Measurements from ENCODE around the gene SOX4. TPM values are rescaled to one million over a fixed set of nuclear protein-coding genes. Genes with fewer than 3 reads are reported as not detected.

SOX4 gene
- polyA plus RNA-seq, 3 donors, result 124 to 136 (median 131) TPM

DNA sequence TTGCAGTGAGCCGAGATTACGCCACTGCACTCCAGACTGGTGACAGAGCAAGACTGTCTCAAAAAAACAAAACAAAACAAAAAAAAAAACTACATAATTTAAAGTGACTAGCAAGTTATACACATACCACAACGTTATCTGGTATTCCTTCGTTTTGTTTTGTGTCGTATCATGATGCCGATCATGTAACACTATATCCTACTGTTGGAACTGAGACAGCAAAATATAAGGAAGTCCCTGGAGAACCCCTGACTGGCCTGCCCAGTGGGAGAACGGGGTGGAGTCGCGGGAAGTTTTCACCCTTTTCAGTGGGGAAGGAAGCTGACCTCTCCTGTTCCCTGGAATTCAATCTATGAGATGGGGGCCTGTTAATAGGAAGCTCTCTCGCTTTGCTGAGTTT lies 15.1 kb downstream of the SOX4 start:
- DNase-seq, result no peak

- DNase-seq, result no peak
These were observed 16.4 kb downstream of the SOX4 start for GRCh38 chr6:21609881-21610329.

DNA sequence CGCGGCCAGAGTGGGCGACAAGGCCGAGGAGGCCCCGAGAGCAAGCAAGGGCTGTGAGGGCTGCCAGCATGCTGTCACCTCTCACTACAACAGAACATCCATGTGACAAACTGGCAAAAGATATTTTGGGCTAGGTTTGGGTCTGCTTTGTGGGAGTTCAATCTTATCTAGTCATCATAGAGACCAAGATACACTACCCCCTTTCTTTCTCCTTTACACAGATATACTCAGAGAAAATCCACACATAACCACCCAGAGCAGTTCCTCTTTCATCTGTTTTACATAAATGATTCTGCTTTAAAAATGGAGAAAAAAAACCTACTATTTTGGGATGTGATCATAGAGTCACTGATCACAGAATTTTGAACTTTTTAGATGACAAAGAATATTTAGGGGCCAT lies 16.8 kb downstream of the SOX4 start:
- DNase-seq, result no peak

DNA sequence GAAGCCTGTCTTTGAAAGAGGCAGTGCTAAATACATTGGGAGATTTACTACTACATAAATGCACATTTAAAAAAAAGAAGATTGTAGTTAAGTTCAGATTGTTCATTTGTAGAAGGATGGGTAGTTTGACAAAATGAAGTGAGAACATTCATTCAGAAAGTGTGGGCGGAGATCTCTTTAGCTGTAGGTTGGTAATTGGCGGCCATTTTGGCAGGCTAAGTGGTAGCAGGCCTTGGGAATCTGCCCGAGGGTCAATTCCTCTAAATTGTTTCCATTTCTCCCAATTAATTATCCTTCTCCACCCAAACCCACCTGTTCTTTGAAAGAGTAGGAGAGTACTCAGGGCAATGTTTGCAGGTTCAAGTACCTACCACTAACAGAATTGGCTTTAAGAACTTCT lies 17.9 kb downstream of the SOX4 start:
- no peak for DNase-seq

DNA sequence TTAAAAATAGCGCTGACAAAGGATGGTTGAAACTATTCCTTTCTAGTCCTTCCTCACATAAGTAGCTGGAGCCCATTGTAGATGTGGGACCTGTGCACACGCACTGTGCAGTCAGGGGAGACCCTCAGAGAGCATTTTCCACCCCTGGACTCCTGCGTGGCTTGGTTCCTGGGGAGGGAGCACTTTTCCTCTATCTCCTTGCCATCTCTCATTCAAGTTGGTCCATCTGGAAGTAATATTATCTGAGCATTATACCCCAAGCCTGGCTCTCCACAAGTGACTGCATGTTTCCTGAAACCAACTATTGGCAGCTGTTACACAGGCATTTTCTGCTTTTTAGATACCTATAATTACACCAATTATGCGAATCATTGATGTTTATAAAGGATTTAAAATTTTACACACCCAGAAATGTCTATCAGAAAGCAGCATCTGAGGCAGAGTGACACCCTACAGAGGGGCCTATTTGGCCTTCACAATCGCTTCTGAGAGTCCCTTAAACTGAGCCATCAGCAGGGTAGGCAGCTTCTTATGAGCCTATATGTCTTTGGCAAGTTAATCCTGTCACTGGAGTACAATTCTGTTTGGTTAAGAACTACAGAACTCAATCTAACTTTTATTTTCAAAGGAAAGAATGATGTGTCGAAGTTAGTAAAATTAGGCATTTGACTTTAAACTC lies 18.7 kb downstream of the SOX4 start:
- no peak for DNase-seq

- no peak for DNase-seq
These were observed 20.3 kb downstream of the SOX4 start for GRCh38 chr6:21613809-21614208.

DNA sequence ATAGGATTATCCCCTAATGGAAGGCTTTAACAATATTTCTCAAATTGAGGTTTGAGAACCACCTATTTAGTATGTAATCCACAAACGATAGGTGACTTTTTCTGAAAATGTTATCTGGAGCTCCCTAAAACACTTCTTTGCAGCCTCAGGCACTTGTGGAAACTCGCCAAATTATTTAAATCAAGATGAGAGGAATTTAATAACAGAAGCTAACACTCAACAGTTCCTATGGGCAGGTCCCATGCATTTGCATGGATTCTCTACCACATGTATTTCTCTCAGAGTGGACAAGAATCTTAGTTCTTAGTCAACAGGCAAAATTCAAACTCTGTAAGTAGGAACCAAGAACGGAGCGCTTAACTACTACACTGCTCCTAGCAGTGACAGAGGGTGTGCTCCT lies 20.7 kb downstream of the SOX4 start:
- DNase-seq, result no peak

DNA sequence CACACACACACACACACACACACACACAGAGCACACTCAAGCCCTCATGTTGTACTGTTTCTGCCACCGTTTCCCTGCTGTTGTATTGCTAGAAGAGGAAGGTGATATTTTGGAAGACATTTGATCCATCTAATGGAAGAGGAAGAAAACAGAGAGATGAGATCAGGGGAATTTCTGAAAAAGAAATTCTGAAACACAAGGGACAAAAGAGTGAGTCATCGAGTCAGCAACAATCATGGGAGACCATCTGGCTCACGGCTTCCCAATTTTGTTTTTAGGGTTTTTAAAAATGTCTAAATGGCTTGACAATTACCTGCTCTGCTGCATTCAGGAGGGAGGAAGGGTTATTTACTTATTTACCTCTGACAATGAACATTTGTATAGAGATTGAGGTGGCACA lies 22.0 kb downstream of the SOX4 start:
- DNase-seq, result no peak

GRCh38 chr6:21616005-21616404 lies 22.5 kb downstream of the SOX4 start:
- no peak for DNase-seq

DNA sequence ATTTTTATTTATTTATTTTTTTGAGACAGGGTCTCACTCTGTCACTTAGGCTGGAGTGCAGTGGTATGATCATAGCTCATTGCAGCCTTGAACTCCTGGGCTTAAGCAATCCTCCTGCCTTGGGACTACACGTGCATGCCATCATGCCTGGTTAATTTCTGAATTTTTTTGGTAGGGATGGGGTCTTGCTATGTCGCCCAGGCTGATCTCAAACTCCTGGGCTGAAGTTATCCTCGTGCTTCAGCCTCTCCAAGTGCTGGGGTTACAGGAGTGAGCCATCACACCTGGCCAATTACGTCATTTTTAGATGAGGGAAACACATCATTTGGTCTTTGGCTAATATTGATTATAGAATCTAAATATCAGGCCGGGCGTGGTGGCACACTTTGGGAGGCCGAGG lies 32.1 kb downstream of the SOX4 start:
- no peak for DNase-seq

GRCh38 chr6:21626756-21627155 lies 33.2 kb downstream of the SOX4 start:
- no peak for DNase-seq

GRCh38 chr6:21628160-21628559 lies 34.6 kb downstream of the SOX4 start:
- no peak for DNase-seq

DNA sequence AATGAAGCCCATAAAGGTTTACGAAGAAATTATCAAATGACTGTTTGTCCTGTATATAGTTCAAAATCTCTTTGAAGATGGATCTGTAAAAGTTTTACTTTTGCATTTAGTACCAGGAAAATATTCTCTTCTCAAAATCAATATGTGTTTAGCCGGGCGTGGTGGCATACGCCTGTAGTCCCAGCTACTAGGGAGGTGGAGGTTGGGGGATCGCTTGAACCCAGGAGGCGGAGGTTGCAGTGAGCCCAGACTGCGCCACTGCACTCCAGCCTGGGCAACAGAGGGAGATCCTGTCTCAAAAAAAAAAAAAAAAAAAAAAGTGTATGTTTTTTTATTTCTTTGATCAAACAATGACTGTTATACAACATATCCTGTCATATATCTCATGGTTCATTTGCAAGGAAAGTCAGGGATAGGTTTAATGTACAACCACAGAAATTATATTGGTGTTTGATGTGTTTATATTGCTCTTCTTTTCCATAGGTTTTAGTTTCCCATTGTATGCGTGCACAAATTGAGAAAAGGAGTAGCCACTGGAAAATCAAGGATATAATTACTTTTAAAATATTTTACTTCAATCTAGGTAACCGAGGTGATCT lies 40.1 kb downstream of the SOX4 start:
- DNase-seq, result no peak

GRCh38 chr6:21634582-21634981 lies 41.0 kb downstream of the SOX4 start:
- no peak for DNase-seq

GRCh38 chr6:21636876-21637275 lies 43.3 kb downstream of the SOX4 start:
- DNase-seq, result no peak

DNA sequence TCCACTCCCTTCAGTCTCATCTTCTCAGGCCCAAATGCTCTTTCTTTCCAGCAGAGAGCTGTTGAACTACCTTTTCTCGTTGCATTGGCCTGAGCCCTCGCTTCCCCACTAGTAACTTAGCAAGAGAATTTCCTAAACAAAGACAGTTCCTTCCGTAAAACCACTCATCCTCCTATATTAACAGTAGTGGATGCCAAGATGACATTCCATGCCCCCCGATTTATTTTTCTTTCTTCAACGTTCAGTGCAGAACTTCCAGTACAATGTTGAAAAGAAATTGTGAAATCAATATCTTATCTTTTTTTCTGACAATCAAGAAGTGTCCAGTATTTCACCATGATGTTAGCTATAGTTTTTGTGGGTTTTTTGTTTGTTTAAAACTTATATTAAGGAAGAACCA lies 45.8 kb downstream of the SOX4 start:
- no peak for DNase-seq

Data from renal pelvis (tissue), 4 donors.